H1 (cell line): ENCODE results near the gene RASGEF1C. TPM values are rescaled to one million over a fixed set of nuclear protein-coding genes. Genes with fewer than 3 reads are reported as not detected.
A peak's percentile ranks its signal among the peaks of the same experiment; 100 is the strongest.

Experiments
- BACH1 ChIP-seq: IDR thresholded peaks from 2 replicates; pipeline ENCODE4 v1.6.1; 2012; ENCODE audit warnings: low read length, improper control_type of control experiment
- BRCA1 ChIP-seq: IDR thresholded peaks from 2 replicates; pipeline ENCODE4 v1.6.1; 2012; ENCODE audit warnings: low read depth, low read length, improper control_type of control experiment
- CBX8 ChIP-seq: fragments of 300-800, 300-1000 bp; sonication (generic); IDR thresholded peaks from 2 replicates; pipeline ENCODE4 v1.7.1; 2016; ENCODE audit warnings: low read depth, low read length, borderline replicate concordance
- CEBPB ChIP-seq: IDR thresholded peaks from 2 replicates; pipeline ENCODE4 v1.6.1; 2012; ENCODE audit warnings: low read depth, low read length
- CREB1 ChIP-seq: IDR thresholded peaks from 2 replicates; pipeline ENCODE4 v1.6.1; 2012; ENCODE audit warnings: inconsistent platforms
- EZH2 ChIP-seq: fragments of 200-600 bp; sonication (generic); IDR thresholded peaks from 2 replicates; pipeline ENCODE4 v1.7.1; 2012; ENCODE audit warnings: low read depth, mild to moderate bottlenecking, moderate library complexity, low read length, inconsistent platforms; ENCODE audit not compliant: severe bottlenecking
- FOSL1 ChIP-seq: IDR thresholded peaks from 2 replicates; pipeline ENCODE4 v1.6.1; 2011; ENCODE audit warnings: mild to moderate bottlenecking, low read depth, low read length, moderate library complexity; ENCODE audit not compliant: insufficient read depth
- HDAC2 ChIP-seq, 2 experiments: fragments of 300-600 bp in 1 of 2; sonication (generic) in 1 of 2; IDR thresholded peaks; 2 replicates each; pipeline ENCODE4 v1.6.1; 2011 to 2012; ENCODE audit warnings: low read depth in 2 of 2, low read length in 2 of 2, mild to moderate bottlenecking in 2 of 2, moderate library complexity in 2 of 2, borderline replicate concordance in 1 of 2, inconsistent platforms in 1 of 2
- JUND ChIP-seq: IDR thresholded peaks from 2 replicates; pipeline ENCODE4 v1.6.1; 2011; ENCODE audit warnings: mild to moderate bottlenecking, improper control_type of control experiment, low read length
- MAFK ChIP-seq: IDR thresholded peaks from 2 replicates; pipeline ENCODE4 v1.6.1; 2012; ENCODE audit warnings: low read depth, mild to moderate bottlenecking, improper control_type of control experiment, low read length
- POLR2AphosphoS5 ChIP-seq: IDR thresholded peaks from 2 replicates; pipeline ENCODE4 v1.6.1; 2011; ENCODE audit warnings: low read depth, low read length
- POU5F1 ChIP-seq: IDR thresholded peaks from 2 replicates; pipeline ENCODE4 v1.6.1; 2011; ENCODE audit warnings: low read depth, mild to moderate bottlenecking, low read length, moderate library complexity
- RAD21 ChIP-seq, 2 experiments: IDR thresholded peaks in 1 of 2; conservative IDR thresholded peaks in 1 of 2; 2 replicates each; pipeline ENCODE4 v1.6.1; 2011; ENCODE audit warnings: low read depth in 2 of 2, low read length in 2 of 2, improper control_type of control experiment in 1 of 2, inconsistent platforms in 1 of 2, mild to moderate bottlenecking in 1 of 2, moderate library complexity in 1 of 2
- RNF2 ChIP-seq: fragments of 200-900, 300-1000 bp; sonication (generic); IDR thresholded peaks from 2 replicates; pipeline ENCODE4 v1.7.1; 2016; ENCODE audit warnings: borderline replicate concordance, low read depth, mild to moderate bottlenecking, antibody characterized with exemption, low read length; ENCODE audit not compliant: poor library complexity, severe bottlenecking; ENCODE audit errors: missing control alignments
- SIN3A ChIP-seq, 2 experiments: IDR thresholded peaks in 1 of 2; conservative IDR thresholded peaks in 1 of 2; 2 replicates each; pipeline ENCODE4 v1.6.1; 2011 to 2012; ENCODE audit warnings: low read length in 2 of 2, improper control_type of control experiment in 1 of 2, low read depth in 1 of 2, mild to moderate bottlenecking in 1 of 2
- SIX5 ChIP-seq: IDR thresholded peaks from 2 replicates; pipeline ENCODE4 v1.6.1; 2011; ENCODE audit warnings: mild to moderate bottlenecking, low read depth, low read length
- SRF ChIP-seq: IDR thresholded peaks from 2 replicates; pipeline ENCODE4 v1.6.1; 2011; ENCODE audit warnings: mild to moderate bottlenecking, low read depth, low read length, moderate library complexity
- SUZ12 ChIP-seq: fragments of 200-600 bp; sonication (generic); IDR thresholded peaks from 2 replicates; pipeline ENCODE4 v1.6.1; 2012; ENCODE audit warnings: mild to moderate bottlenecking, inconsistent platforms, low read length, moderate library complexity, mixed read lengths
- YY1 ChIP-seq: IDR thresholded peaks from 2 replicates; pipeline ENCODE4 v1.6.1; 2011; ENCODE audit warnings: low read depth, mild to moderate bottlenecking, low read length
- ZNF274 ChIP-seq: IDR thresholded peaks from 2 replicates; pipeline ENCODE4 v1.7.0; 2012; ENCODE audit warnings: low read length, borderline replicate concordance; ENCODE audit errors: extremely low read depth
- polyA plus RNA-seq, 7 experiments: library from polyadenylated mRNA; depleted of rRNA in 3 of 7; stranded (reverse) in 5 of 7; unstranded in 2 of 7; fragments of >200 nt in 5 of 7; fragments of 200-250 nt in 2 of 7; gene quantifications; 1 replicate in 5 of 7; 2 replicates in 1 of 7; 4 replicates in 1 of 7; pipeline versions ENCODE4 v1.2.1 to v1.2.3, GENCODE V29; 2011 to 2013; ENCODE audit warnings: missing spikeins in 2 of 7, mixed read lengths in 2 of 7
- total RNA-seq: library from RNA; stranded (reverse); fragmentation: NEBNext Ultra II Directional; extraction: Animal tissue kit (Norgen Biotek cat#: 25700); gene quantifications from 2 replicates; pipeline ENCODE4 v1.2.1, GENCODE V29; 2021
- TF ChIP-seq, protein P1 (sequence below): IDR thresholded peaks from 2 replicates; pipeline ENCODE4 v1.6.1; 2011; ENCODE audit warnings: low read length, improper control_type of control experiment
- TF ChIP-seq, protein P2 (sequence below): IDR thresholded peaks from 2 replicates; pipeline ENCODE4 v1.6.1; 2011; ENCODE audit warnings: low read depth, mild to moderate bottlenecking, low read length; ENCODE audit not compliant: insufficient read depth

Gene RASGEF1C
- total and polyA plus RNA-seq, 2 of the 8 experiments (the other 6 are each of a cell fraction or from before 2014, with no cell fraction given), result 0.26 to 0.61 TPM

DNA sequence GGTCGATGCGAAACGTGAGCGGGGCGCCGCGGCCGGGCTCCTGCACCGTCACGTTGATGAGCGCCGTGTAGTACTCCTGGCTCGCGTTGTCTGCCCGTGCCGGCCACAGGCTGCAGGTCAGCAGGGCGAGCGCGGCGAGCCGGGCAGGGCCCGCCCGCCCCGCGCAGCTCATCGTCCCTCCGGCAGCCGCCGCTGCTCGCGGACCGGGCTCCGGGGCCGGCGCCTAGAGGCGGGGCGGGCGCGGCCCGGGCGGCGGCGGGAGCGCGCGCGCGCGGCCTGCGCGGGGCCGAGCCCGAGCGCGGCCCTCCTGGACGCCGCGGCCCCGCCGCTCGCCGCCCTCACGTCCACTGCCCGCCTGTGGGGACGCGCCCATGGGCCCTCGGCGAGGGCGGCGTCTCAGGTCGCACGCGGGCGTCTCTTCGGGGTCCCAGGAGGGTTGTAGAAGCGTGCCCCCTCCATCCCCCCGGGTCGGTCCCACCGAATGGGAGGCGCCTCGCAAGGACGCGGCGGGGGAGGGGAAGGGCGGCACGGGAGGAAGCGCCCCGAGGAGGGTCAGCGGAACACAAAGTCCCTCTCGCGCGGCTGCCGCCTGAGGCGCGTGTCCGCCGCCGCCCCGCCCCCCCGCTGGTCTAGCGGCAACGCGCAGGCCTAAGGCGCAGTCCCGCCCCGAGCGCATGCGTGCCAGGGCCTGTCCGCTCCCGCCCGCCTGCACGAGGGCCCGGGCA is 137.3 kb downstream of the RASGEF1C start, which contains the start of gene RNF130 (continued):
- TF ChIP-seq RNF2 (no peak), JUND (no peak), CBX8 (no peak), BRCA1 (no peak), HDAC2 (IDR thresholded peaks at IDR 0.05; ENCODE audit: borderline replicate concordance in 1 of 2, low read depth in 2 of 2, low read length in 2 of 2) (0 out of 4 replicates have a peak, but pooled peaks of 1 of the 2 experiments have one; percentile 83), BACH1 (no peak; the same call in 1 of the 2 replicates), EZH2 (peak; percentile 1), POLR2AphosphoS5 (peak; percentile 47), POU5F1 (no peak), YY1 (0 out of 2 replicates have a peak, but pooled peaks have one; percentile 34), SIN3A (conservative IDR thresholded peaks at IDR 0.05 in 1 of 2, IDR thresholded peaks at IDR 0.05 in 1 of 2; ENCODE audit: low read depth in 1 of 2, low read length in 2 of 2) (peak in 1 of 2 experiments; percentile 51; a peak in 1 of 4 replicates), ZNF274 (no peak), SRF (no peak), CREB1 (no peak), MAFK (no peak), FOSL1 (no peak), SIX5 (no peak), CEBPB (no peak), RAD21 (IDR thresholded peaks at IDR 0.05 in 1 of 2, conservative IDR thresholded peaks at IDR 0.05 in 1 of 2; ENCODE audit: low read depth in 2 of 2, low read length in 2 of 2) (no peak; a peak in 1 of 4 replicates), SUZ12 (no peak)
- TF ChIP-seq, protein P1, sequence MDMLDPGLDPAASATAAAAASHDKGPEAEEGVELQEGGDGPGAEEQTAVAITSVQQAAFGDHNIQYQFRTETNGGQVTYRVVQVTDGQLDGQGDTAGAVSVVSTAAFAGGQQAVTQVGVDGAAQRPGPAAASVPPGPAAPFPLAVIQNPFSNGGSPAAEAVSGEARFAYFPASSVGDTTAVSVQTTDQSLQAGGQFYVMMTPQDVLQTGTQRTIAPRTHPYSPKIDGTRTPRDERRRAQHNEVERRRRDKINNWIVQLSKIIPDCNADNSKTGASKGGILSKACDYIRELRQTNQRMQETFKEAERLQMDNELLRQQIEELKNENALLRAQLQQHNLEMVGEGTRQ, result no peak
- TF ChIP-seq, protein P2, sequence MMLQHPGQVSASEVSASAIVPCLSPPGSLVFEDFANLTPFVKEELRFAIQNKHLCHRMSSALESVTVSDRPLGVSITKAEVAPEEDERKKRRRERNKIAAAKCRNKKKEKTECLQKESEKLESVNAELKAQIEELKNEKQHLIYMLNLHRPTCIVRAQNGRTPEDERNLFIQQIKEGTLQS, result no peak
